DMS153 treated with DMSO at 0.1 percent for 48 hours (cell line): ENCODE results near the gene SPATA45.
"Not testable (repeated sequence)": the region's sequence is repeated elsewhere in the genome, so short reads cannot be mapped to it uniquely, and the experiment has no call there.

Experiments
- DNase-seq: peaks from one replicate; lab custom pipeline; 2025; ENCODE audit not compliant: unreplicated experiment; lab: John Stamatoyannopoulos, UW

The SPATA45 gene

DNA sequence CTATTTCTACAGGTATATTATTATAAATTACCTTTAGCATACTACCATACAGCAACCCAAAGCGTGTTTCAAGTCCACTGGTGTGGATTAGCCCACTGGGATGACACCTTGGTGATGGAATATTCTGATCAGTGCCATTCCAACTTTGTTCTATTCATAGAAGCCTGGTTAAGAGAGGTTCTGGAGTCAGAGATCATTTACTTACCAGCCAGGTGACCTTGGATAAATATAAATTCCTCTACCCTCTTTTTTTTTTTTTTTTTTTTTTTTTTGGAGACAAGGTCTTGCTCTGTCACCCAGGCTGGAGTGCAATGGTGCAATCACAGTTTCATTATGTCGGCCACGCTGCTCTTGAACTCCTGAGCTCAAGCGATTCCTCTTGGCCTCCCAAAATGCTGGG is at the start of gene SPATA45:
Gene SPATA45, minus strand, starts transcription at position 101 of the 400 bp plus-strand sequence. CDS start 11,500 bp downstream, outside the sequence.
- no peak for DNase-seq

DNA sequence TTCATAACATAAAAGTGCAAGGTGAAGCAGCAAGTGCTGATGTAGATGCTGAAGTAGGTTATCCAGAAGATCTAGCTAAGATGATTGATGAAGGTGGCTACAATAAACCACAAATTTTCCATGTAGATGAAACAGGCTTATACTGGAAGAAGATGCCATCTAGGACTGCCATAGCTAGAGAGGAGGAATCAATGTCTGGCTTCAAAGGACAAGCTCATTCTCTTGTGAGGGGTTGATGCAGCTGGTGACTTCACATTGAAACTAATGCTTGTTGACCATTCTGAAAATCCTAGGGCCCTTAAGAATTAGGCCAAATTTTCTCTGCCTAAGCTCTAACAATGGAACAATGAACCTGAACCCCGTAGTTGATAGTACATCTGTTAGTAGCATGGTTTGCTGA is 44.7 kb upstream of the SPATA45 start:
- DNase-seq = no peak

GRCh38 chr1:212884592-212884991 is 37.1 kb upstream of the SPATA45 start:
- no peak for DNase-seq

GRCh38 chr1:212879947-212880690 is 32.7 kb upstream of the SPATA45 start:
- DNase-seq = no peak

DNA sequence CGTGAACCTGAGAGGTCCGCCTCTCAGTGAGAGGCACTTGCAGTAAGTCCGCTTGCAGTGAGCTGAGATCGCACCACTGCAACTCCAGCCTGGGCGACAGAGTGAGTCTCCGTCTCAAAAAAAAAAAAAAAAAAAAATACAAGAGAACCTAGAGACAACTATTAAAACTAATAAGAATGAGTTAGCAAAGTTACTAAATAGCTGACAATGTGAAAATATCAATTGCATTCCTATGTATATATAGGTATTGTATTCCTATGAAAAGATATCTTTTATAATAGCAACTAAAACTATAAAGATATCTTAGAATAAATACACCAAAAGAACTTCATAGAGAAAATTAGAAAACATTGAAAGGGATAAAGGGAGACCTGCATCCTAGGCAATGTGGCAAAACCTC is 31.0 kb upstream of the SPATA45 start:
- DNase-seq = no peak

- no peak for DNase-seq
Observed at GRCh38 chr1:212873518-212873917, 26.1 kb upstream of the SPATA45 start.

GRCh38 chr1:212871976-212872375 is 24.5 kb upstream of the SPATA45 start:
- no peak for DNase-seq

GRCh38 chr1:212867192-212867591 is 19.7 kb upstream of the SPATA45 start:
- no peak for DNase-seq

GRCh38 chr1:212864201-212864600 is 16.8 kb upstream of the SPATA45 start:
- no peak for DNase-seq

DNA sequence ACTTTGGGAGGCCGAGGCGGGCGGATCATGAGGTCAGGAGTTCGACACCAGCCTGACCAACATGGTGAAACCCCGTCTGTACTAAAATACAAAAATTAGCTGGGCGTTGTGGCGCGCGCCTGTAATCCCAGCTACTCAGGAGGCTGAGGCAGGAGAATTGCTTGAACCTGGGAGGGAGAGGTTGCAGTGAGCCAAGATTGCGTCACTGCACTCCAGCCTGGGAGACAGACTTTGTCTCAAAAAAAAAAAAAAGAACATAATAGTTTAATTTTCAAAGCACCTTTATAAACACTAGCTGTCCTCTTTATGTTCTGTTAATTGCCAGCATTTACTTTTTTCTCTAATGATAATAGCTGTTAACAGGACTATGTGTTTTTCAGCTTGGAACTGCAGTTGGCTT is 15.9 kb upstream of the SPATA45 start:
- DNase-seq = not testable (repeated sequence)

DNA sequence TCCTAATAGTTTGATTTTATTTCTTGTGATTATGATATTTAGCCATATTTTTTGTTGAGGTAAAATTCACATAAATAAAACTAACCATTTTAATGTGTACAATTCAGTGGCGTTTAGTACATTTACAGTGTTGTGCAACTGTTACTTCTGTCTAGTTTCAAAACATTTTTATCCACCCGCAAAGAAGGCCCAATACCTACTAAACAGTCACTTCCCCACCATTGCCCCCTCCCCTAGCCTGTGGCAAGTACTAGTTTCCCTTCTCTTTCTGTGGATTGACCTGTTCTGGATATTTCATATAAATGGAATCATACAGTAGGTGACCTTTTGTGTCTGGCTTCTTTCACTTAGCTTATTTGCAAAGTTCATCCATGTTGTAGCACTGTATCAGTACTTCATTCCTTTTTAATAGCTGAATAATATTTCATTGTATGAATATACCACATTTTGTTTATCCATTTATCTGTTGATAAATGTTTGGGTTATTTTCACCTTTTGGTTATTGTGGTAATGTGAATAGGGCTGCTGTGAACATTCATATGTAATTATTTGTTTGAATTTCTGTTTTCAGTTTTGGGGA is 14.8 kb upstream of the SPATA45 start:
- no peak for DNase-seq

- DNase-seq = no peak
Observed at GRCh38 chr1:212860713-212861581, 13.5 kb upstream of the SPATA45 start.

- DNase-seq = no peak
Observed at GRCh38 chr1:212858461-212859265, 11.2 kb upstream of the SPATA45 start.

DNA sequence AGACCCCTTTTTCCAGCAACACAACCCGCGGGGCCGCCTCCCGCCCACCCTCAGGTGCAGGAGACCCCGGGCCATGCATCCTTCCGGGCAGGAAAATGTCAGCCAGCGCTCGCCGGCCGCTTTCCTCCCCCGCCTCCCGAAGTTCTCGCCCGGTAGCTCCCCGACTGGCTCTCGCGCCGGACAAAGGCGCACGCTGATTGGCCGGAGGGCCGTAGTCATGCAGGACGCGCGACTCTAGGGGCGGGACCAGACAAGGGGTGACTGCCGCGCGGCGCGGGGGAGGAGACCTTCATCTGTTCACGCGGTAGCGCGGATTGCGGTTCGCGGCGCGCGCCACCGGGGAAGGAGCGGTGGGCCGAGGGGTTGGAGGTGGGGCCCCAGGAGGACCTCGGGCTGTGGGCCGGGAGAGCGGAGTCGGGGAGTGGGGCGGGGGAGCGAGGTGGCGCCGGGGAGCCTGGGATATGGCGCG is 10.6 kb upstream of the SPATA45 start, which contains the start of gene FLVCR1:
Gene FLVCR1, plus strand, starts transcription at position 284 of the 469 bp plus-strand sequence. Its CDS starts 178 bp downstream, at position 462.
- peak; percentile 99 for DNase-seq

- DNase-seq = no peak
Observed at GRCh38 chr1:212856755-212857154, 9.3 kb upstream of the SPATA45 start.

- DNase-seq = no peak
Observed at GRCh38 chr1:212853658-212854057, 6.2 kb upstream of the SPATA45 start.

GRCh38 chr1:212852105-212852688 is 4.7 kb upstream of the SPATA45 start:
- no peak for DNase-seq

GRCh38 chr1:212844521-212844920 is 2.9 kb downstream of the SPATA45 start:
- DNase-seq = not testable (repeated sequence)

- DNase-seq = no peak
Observed at GRCh38 chr1:212838145-212838544, 9.3 kb downstream of the SPATA45 start.
